ENCODE measurements around the gene RRH. TPM values are rescaled to one million over a fixed set of nuclear protein-coding genes. Genes with fewer than 3 reads are reported as not detected.
A peak's percentile ranks its signal among the peaks of the same experiment; 100 is the strongest.

RRH gene
- total and polyA plus RNA-seq, 2 of the 13 experiments (the other 11 are each of a cell fraction or from before 2014, with no cell fraction given) = 0.07 to 0.17 TPM

DNA sequence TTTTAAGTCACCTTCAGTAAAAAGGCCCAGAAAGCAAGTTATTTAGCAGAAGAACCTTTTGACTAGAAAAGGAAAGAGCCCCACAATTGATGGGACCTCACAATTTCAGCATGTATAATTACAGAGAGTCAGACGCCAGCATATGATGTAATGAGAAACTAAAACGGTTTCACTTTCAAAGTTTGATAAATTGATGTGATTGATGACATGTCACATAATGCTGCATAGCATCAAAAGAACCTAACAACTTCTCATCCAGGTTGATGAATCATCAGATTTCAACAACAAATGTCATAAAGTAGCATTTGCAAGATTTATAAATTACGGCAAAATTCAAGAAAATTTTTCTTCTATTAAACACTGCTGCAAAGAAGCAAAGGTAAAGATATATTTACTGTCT is 16.1 kb upstream of the RRH start:
- Histone ChIP-seq H2AFZ (ENCODE audit: low read length) (no peak overlapping the region), H3K4me1 (ENCODE audit: insufficient read depth, low read length) (peaks cover 9% of the 10 kb centered on the region), H4K20me1 (ENCODE audit: insufficient read depth, low read length) (no peaks in the 10 kb centered on the region), H3K79me2 (ENCODE audit: insufficient read depth, low read length) (peaks cover 11% of the 10 kb centered on the region), H3K9ac (ENCODE audit: insufficient read depth, low read depth, low read length) (no peak overlapping the region), H3K27me3 (ENCODE audit: control insufficient read depth in 1 of 2, insufficient read depth in 2 of 2, low read length in 2 of 2) (no peaks in the 10 kb centered on the region; a peak in 1 of 5 replicates), H3K4me3 (replicated peaks in 1 of 3; ENCODE audit: insufficient read depth in 1 of 3, low read depth in 2 of 3, low read length in 3 of 3) (no peak overlapping the region), H3K4me2 (ENCODE audit: low read depth, low read length) (no peak overlapping the region), H3K27ac (ENCODE audit: extremely low read length, insufficient read depth, low read length) (no peak overlapping the region), H3K9me3 (ENCODE audit: low read length) (no peaks in the 10 kb centered on the region), H3K36me3 (replicated peaks in 1 of 2; ENCODE audit: control insufficient read depth in 1 of 2, insufficient read depth in 2 of 2, low read length in 2 of 2) (no peaks in the 10 kb centered on the region)
- no peak for ATAC-seq
- 71% methylated on average over 3 of the region's 3 CpGs for WGBS (ENCODE audit: low lambda C conversion rate)
- in situ Hi-C loops (cut with HindIII; ENCODE audit: extremely low pct_ligation_motif_present, low pct_unique_long_range_greater_than_20kb) = loop anchor here (25.0 kb wide), 1 partner anchor 249 kb away; the partner anchor contains the start of gene MCUB
- no peak for FAIRE-seq
- BruUV-seq (replicated peaks) = no TSS peak
- no peak for DNase-seq (ENCODE audit: low spot score)
- ChIA-PET POLR2A (no interaction called here), CTCF (ENCODE audit: low intra/inter-chr PET ratio, low total read pairs) (no interaction called here)
- intact Hi-C loops (cut with micrococcal nuclease; ENCODE audit: unreplicated experiment) = no loop called here
- no peak for TF ChIP-seq PTBP1 (IDR thresholded peaks at IDR 0.05; ENCODE audit: low read depth, low read length, poor library complexity, severe bottlenecking)
- TF ChIP-seq FOXO4 (CRISPR knock-in tag; conservative IDR thresholded peaks at IDR 0.05) = no peak
- TF ChIP-seq CREB1 (IDR thresholded peaks at IDR 0.05) = peak; percentile 15; the same call in 1 of the 2 replicates
- TF ChIP-seq CREB1 (CRISPR knock-in tag; IDR thresholded peaks at IDR 0.05) = no peak
- no peak for TF ChIP-seq NCOR1 (IDR thresholded peaks at IDR 0.05; ENCODE audit: borderline replicate concordance, low read length)
- TF ChIP-seq ZNF691 (CRISPR knock-in tag; IDR thresholded peaks at IDR 0.05; ENCODE audit: borderline replicate concordance, low read depth) = no peak
- TF ChIP-seq CEBPB (IDR thresholded peaks at IDR 0.05; ENCODE audit: borderline replicate concordance, low read depth, low read length) = no peak
- no peak for TF ChIP-seq BRD4 (CRISPR knock-in tag; IDR thresholded peaks at IDR 0.05)
- TF ChIP-seq, protein P1, sequence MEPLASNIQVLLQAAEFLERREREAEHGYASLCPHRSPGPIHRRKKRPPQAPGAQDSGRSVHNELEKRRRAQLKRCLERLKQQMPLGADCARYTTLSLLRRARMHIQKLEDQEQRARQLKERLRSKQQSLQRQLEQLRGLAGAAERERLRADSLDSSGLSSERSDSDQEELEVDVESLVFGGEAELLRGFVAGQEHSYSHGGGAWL (CRISPR knock-in tag; IDR thresholded peaks at IDR 0.05) = no peak
- no peak for TF ChIP-seq SIN3B (IDR thresholded peaks at IDR 0.05; ENCODE audit: low read length)
- no peak for TF ChIP-seq STAT6 (CRISPR knock-in tag; IDR thresholded peaks at IDR 0.05; ENCODE audit: borderline replicate concordance)
- no peak for TF ChIP-seq MEIS1 (CRISPR knock-in tag; IDR thresholded peaks at IDR 0.05; ENCODE audit: borderline replicate concordance)
- TF ChIP-seq ZNF3 (CRISPR knock-in tag; IDR thresholded peaks at IDR 0.05) = no peak
- peak; percentile 18 to 46; a peak in 2 of 4 replicates for TF ChIP-seq MAFK (conservative IDR thresholded peaks at IDR 0.05 in 1 of 2, IDR thresholded peaks at IDR 0.05 in 1 of 2; ENCODE audit: low read length in 2 of 2)
- no peak for TF ChIP-seq ZMYM3 (CRISPR knock-in tag; IDR thresholded peaks at IDR 0.05)
- TF ChIP-seq MAFF (IDR thresholded peaks at IDR 0.05; ENCODE audit: low read depth, low read length) = 0 out of 2 replicates have a peak, but pooled peaks have one; percentile 21
- no peak for TF ChIP-seq ZNF329 (CRISPR knock-in tag; IDR thresholded peaks at IDR 0.05; ENCODE audit: low read depth)
- TF ChIP-seq JARID2 (CRISPR knock-in tag; IDR thresholded peaks at IDR 0.05; ENCODE audit: insufficient replicate concordance) = no peak
- TF ChIP-seq ZNF350 (CRISPR knock-in tag; IDR thresholded peaks at IDR 0.05; ENCODE audit: borderline replicate concordance, low read depth) = no peak
- TF ChIP-seq ZFP41 (CRISPR knock-in tag; IDR thresholded peaks at IDR 0.05; ENCODE audit: borderline replicate concordance) = no peak
